GM19324 (cell line): ENCODE data around the gene CEMIP.
"Not testable (repeated sequence)": the region's sequence is repeated elsewhere in the genome, so short reads cannot be mapped to it uniquely, and the experiment has no call there.

Experiments
- ATAC-seq: cut with Tn5 transposase; IDR thresholded peaks from one replicate; pipeline ENCODE4 v1.9.1; 2021; ENCODE audit warnings: mild to moderate bottlenecking, moderate library complexity; ENCODE audit not compliant: unreplicated experiment, low FRiP score

CEMIP gene

DNA sequence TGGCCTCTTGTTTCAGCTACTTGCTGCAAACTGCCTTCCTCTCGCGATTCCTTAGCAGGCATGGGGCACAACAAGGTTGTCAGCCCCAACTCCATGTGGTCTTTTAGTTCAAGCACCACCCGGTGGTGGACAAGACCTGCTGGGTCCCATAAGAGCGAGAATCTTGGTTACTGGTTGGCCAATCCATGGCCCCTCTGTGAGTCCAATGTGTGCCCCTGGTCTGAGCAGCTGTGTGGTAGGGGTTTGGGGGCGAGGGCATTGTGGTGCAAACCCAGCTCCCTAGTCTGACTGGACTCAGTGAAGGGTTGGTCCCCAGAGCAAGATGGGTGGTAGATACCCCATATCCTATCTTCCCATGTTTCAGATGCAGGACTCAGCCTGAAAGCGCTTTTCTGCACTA lies 161.7 kb downstream of the CEMIP start:
- ATAC-seq, result no peak

DNA sequence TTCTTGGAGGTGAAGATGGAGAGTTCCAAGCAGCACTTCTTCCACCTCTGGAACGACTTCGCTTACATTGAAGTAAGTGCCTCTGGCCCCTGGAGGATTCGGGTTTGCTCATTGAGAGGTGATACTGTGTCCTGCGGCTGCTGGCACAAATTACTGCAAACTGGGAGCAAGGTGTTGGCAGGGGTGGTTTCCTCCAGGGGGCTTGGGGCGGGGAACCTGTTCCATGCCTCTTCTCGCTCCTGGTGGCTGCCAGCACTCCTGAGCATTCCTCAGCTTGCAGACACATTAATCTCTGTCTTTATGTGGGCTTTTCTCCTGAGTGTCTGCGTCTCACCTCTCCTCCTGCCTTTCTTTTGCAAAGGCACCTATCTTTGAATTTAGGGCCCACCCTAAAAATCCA lies 163.1 kb downstream of the CEMIP start:
- ATAC-seq, result no peak

DNA sequence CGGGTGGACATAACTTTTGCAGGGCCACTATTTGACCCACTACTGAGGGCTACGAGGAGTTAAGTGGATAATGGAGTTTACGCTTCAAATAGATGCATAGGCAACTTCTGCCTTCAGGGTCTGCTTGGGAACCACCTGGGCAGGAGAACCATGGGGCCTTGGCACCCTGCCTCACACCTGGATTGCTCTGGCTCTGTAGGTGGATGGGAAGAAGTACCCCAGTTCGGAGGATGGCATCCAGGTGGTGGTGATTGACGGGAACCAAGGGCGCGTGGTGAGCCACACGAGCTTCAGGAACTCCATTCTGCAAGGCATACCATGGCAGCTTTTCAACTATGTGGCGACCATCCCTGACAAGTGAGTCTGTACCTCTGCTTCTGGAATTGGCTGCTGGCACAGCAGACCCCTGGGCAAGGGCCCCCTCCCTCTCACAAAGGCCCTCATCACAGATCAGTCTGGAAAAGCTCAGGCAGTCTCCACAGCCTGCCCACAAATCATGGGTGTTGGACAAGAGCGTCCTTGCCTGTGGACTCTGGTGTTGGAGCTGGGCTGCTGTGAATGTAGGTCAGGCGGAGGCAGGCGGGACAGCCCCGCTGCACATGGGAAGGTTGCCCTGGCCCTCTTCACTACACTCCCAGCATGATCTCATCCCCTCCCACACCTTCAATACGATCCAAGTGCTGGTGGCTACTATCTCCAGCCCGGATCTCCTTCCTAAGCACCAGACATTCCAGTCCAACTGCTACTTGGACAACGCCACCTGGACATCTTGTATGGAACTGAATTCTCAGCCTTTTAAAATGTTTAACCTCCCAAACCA lies 163.8 kb downstream of the CEMIP start:
- ATAC-seq, result no peak

- no peak for ATAC-seq
Observed at GRCh38 chr15:80944818-80945217, 165.6 kb downstream of the CEMIP start.

- ATAC-seq, result no peak
Observed at GRCh38 chr15:80945605-80946004, 166.4 kb downstream of the CEMIP start.

- no peak for ATAC-seq
Observed at GRCh38 chr15:80946576-80946975, 167.4 kb downstream of the CEMIP start.

DNA sequence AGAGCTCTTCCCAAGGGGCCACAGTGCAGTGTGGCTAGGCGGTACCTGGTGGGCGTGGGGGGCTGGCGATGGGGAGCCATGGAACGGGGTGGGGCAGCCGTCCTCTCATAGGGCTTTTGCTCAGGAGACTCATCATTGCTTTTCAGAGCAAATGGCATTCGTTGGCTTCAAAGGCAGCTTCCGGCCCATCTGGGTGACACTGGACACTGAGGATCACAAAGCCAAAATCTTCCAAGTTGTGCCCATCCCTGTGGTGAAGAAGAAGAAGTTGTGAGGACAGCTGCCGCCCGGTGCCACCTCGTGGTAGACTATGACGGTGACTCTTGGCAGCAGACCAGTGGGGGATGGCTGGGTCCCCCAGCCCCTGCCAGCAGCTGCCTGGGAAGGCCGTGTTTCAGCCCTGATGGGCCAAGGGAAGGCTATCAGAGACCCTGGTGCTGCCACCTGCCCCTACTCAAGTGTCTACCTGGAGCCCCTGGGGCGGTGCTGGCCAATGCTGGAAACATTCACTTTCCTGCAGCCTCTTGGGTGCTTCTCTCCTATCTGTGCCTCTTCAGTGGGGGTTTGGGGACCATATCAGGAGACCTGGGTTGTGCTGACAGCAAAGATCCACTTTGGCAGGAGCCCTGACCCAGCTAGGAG lies 169.6 kb downstream of the CEMIP start:
- ATAC-seq, result no peak

- no peak for ATAC-seq
Observed at GRCh38 chr15:80949756-80950155, 170.6 kb downstream of the CEMIP start.

DNA sequence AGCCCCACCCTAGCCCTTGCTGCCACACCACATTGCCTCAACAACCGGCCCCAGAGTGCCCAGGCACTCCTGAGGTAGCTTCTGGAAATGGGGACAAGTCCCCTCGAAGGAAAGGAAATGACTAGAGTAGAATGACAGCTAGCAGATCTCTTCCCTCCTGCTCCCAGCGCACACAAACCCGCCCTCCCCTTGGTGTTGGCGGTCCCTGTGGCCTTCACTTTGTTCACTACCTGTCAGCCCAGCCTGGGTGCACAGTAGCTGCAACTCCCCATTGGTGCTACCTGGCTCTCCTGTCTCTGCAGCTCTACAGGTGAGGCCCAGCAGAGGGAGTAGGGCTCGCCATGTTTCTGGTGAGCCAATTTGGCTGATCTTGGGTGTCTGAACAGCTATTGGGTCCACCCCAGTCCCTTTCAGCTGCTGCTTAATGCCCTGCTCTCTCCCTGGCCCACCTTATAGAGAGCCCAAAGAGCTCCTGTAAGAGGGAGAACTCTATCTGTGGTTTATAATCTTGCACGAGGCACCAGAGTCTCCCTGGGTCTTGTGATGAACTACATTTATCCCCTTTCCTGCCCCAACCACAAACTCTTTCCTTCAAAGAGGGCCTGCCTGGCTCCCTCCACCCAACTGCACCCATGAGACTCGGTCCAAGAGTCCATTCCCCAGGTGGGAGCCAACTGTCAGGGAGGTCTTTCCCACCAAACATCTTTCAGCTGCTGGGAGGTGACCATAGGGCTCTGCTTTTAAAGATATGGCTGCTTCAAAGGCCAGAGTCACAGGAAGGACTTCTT lies 171.3 kb downstream of the CEMIP start:
- no peak for ATAC-seq

DNA sequence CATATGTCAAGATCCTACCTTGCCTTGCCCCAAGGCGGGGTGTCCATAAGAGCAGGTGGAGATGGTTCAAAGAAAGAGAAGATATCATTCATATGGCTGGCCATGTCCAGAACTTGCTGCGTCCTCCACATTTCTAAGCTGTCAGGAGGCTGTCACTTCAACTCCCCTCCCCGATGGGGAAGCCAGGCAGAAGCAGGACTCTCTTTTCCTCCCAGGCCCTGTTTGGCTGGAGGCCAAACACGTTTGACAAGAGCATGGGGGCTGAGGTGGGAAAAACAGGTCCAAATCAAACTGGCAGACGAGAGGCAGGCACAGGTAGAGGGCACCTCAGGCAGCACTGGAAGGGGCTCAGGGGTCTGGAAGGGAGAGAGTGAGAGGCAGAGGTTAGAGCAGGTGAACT lies 172.8 kb downstream of the CEMIP start:
- no peak for ATAC-seq

DNA sequence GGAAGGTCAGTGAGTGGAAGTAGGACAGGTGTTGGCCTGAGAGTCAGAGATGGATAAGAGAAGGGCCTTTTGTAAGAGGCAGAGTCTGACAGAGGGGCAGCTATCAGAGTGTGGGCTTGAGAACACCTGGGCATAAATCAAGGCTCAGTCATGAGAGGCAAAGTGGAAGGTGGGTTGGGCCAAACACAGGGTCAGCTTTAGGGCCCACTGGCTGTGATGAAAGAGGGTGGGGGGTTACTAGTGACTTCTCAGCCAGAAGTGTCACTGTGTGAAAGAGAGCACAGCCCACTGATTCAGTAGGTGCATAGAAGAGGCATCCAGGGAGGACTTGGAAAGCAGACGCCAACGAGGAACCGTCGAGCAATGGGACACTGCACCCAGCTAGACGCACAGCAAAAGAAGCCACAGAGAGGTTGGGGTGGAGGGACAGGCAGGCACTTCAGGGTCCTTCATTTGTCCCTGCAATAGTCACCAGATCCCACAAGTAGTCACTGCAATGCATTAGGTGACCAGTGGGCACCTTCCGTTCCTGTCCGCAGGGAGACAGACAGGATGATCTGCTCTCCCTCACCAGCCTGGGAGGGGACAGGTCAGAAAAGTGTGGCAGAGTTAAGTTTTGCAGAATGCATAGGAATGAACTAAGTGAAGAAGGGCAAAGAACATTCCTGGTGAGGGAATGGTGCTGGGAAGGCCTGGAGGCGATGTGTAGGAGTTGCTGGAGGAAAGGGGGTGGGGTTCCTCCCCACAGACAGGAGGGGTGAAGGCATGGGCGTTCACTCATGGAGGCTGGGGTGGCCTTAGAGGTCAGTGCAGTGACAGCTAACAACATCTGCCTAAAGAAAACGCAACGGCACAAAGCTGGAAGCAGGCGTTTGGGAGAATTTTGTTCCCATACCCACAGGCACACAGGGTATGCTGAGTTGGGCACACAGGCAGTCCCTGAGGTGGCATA lies 174.1 kb downstream of the CEMIP start:
- no peak for ATAC-seq

- no peak for ATAC-seq
Observed at GRCh38 chr15:80953953-80954778, 175.0 kb downstream of the CEMIP start.

DNA sequence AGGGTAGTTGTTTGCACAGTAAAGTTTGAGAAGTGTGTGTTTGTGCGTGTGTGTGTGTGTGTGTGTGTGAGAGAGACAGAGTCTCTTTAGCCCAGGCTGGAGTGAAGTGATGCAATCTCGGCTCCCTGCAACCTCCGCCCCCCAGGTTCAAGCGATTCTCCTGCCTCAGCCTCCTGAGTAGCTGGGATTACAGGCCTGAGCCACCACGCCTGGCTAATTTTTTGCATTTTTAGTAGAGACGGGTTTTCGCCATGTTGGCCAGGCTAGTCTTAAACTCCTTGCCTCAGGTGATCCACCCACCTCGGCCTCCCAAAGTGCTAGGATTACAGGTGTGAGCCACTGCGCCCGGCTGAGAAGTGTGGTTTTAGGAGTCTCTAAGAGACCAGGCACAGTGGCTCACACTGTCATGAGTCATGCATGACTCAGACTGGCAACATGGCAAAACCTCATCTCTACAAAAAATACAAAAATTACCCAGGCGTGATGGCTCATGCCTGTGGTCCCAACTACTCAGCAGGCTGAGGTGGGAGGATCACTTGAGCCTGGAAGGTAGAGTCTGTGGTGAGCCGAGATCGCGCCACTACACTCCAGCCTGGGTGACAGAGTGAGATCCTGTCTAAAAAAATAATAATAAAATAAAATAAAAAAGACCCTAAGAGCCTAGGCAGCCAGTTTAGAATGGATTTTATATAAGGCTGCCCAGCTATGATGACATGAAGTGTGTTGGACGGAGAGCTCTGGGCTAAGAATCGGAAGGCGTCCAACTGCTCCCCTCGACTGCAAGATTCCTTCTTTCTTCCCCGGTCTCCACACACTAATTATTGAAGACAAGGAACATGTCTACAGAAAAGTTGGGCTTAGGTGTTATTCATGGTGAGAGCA lies 176.6 kb downstream of the CEMIP start:
- not testable (repeated sequence) for ATAC-seq

DNA sequence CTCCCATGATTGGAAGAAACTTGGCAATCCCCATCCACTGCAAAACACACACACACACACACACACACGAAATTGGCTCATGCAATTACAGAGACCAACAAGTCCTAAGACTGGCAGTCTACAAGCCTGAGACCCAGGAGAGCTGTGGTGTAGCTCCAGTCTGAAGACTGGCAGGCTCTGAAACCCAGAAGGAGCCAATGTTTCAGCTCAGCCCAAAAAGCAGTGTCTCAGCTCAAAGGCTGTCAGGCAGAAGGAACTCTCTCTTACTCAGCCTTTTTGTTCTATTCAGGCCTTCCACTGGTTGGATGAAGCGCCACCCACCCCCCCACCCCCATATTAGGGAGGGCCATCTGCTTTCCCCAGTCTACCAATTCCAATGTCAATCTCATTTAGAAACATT lies 178.4 kb downstream of the CEMIP start:
- ATAC-seq, result no peak

GRCh38 chr15:80957976-80958375 lies 178.8 kb downstream of the CEMIP start:
- ATAC-seq, result no peak

DNA sequence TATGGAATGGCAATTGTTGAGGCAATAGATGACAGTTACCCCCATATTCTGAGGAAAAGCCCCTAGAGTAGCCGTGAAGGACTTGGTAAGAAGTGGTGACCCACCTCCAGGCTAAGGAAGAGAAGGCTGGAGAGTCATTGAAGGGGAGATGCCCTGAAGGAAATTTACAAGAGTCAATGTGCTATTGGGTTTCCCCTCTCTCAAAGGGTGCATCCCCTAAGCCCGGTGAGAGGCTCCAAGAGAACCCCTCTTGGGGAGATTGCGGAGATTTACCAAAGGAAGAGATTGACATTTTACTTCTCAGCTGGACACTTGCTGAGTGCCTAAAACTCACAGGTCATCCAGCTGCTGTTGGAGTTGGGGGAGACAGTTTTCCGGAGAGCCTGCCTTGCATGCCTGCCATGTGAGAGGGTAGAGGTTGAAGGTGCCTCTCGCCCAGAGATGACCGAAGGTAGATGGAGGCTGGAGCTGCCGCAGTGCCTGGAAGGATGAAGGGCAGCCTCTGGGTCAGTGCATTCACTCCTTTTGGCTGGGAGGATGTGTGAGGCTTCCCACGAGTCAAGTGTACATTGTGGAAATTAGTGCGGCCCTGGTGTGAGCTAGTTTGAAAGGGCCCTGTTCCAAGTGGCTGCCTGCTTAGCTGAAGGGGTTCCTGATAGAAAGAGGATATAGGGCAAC lies 179.8 kb downstream of the CEMIP start:
- ATAC-seq, result no peak

GRCh38 chr15:80965454-80965853 lies 186.3 kb downstream of the CEMIP start:
- ATAC-seq, result not testable (repeated sequence)
